Diencephalon (tissue), 1 donor: Measurements from ENCODE around the gene RANBP3L. TPM values are rescaled to one million over a fixed set of nuclear protein-coding genes. Genes with fewer than 3 reads are reported as not detected.

Experiments used
- total RNA-seq: library from RNA; depleted of rRNA; stranded (reverse); fragments of >200 nt; gene quantifications from one replicate; pipeline ENCODE4 v1.2.3, GENCODE V29; 2014

RANBP3L gene, protein sequence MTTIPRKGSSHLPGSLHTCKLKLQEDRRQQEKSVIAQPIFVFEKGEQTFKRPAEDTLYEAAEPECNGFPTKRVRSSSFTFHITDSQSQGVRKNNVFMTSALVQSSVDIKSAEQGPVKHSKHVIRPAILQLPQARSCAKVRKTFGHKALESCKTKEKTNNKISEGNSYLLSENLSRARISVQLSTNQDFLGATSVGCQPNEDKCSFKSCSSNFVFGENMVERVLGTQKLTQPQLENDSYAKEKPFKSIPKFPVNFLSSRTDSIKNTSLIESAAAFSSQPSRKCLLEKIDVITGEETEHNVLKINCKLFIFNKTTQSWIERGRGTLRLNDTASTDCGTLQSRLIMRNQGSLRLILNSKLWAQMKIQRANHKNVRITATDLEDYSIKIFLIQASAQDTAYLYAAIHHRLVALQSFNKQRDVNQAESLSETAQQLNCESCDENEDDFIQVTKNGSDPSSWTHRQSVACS
- total RNA-seq: 15.5 TPM

DNA sequence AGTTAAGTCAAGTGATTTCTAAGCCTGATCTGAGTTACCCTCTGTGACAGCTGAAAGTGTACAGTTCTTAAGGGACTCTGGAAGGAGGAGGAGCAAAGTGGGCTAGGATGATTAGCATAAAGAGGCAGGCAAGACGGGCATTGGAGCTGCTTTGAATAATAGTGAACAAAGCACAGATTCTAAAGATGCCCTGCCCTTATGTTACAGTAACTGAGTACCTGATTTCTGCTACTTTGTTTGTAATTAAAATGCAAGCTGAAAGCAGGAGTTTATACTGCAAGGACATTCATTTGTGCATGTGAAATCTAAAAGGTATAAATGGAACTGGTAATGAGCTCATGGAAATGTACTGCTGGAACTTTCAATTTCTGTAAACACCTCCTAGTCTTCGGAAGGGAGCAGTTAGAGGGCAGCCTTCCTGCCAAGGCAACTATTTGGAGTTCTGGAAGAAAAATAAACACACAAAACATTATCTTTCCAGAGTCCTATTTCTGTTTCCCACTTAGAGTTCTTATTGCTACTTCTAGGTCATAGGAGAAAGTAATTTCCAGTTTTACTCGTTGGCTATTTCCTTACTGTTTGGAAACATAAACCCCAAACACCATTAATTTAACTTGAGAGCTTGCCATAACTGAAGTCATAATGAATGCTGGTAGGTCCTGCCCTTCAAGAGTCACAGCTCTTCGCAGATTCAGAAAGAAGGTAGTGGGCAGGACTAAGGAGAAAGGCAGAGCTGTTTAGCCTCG is at the start of gene RANBP3L:
Gene RANBP3L (minus strand): TSS at position 45 of the 746 bp plus-strand sequence. CDS start 486 bp downstream, outside the sequence.

DNA sequence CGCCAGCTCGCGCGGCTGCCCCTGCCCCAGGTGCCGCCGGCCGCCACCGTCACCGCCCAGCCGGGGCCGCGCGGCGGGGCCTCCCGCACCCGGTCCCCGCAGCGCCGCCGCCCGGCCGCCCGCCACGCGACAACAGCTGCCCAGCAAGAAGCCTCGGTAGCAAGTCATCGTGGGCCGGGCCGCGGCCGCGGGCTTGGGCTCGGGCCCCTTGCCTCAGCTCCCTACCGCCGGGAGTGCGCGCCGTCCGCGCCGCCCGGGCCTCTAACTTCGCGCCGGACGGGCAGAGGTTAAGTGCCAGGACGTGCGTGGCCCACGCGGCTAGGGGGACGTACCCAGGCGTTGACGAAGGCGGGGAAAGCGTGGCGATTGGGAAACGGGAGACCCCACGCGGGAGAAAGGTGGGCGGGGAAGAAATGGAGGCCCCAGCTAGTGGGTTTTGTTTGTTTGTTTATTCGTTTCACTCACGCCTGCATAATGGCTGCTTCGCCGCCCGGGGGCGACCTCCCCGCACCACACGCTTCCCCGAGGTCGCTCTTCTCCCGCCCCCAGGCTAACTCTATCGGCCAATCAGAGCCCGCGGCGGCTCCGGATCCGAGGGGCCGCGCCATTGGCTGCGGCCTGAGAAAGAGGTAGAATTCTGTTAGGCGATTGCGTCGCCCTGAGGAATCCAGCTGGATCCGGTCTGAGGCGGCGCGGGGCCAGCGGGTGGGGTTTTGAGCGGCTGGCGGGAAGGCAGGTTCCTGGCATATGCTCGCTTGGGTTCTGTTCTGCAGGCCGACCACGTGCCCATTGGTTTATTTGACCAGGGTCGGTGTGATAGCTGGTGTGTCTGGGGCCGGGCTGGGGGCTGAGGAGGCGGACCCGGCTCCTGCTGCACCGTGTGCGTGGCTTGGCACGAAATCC is 59.8 kb downstream of the RANBP3L start, which contains the start of gene NADK2:
Gene NADK2 (minus strand): TSS at position 295 of the 903 bp plus-strand sequence. CDS start 127 bp downstream, at position 168.

Other genes starting within 250 kb of the RANBP3L start
- 0.69 TPM for gene UGT3A2, start 235.0 kb downstream of the RANBP3L start, total RNA-seq
- 65.3 TPM for gene LMBRD2, start 150.0 kb downstream of the RANBP3L start, total RNA-seq
- 21.5 TPM for gene SKP2, start 149.8 kb downstream of the RANBP3L start, total RNA-seq
- gene NADK2, start 60.0 kb downstream of the RANBP3L start, total RNA-seq: 91.6 TPM